Activated naive CD4-positive, alpha-beta T cell treated with anti-CD3 and anti-CD28 coated beads, Interleukin-2, amount 10 ng/mL, durations not matched to agents 7 days and 5 days (primary cell): ENCODE measurements around the gene HOXA5.

Experiments
- CTCF ChIA-PET: fragments of 350-600 bp; sonication (Branson Sonifier 250); formaldehyde crosslinking; loops from one replicate; lab custom pipeline; 2021; ENCODE audit warnings: antibody characterized with exemption; lab: Charles Lee
- DNase-seq: peaks from one replicate; pipeline ENCODE4 v3.0.0-alpha.2; 2020
- H3K27ac Mint-ChIP-seq: one replicate; pipeline ENCODE4 v1.8.0; 2021; ENCODE audit warnings: mild to moderate bottlenecking, moderate library complexity, mixed read lengths
- H3K27me3 Mint-ChIP-seq: one replicate; pipeline ENCODE4 v1.8.0; 2021; ENCODE audit warnings: mild to moderate bottlenecking, mixed read lengths
- H3K36me3 Mint-ChIP-seq: one replicate; pipeline ENCODE4 v1.8.0; 2021; ENCODE audit warnings: mixed read lengths
- H3K4me1 Mint-ChIP-seq: one replicate; pipeline ENCODE4 v1.8.0; 2021; ENCODE audit warnings: mixed read lengths
- H3K4me3 Mint-ChIP-seq: one replicate; pipeline ENCODE4 v1.8.0; 2021; ENCODE audit warnings: mild to moderate bottlenecking, moderate library complexity, mixed read lengths
- H3K9me3 Mint-ChIP-seq: one replicate; pipeline ENCODE4 v1.8.0; 2021; ENCODE audit warnings: mixed read lengths

HOXA5 gene

DNA sequence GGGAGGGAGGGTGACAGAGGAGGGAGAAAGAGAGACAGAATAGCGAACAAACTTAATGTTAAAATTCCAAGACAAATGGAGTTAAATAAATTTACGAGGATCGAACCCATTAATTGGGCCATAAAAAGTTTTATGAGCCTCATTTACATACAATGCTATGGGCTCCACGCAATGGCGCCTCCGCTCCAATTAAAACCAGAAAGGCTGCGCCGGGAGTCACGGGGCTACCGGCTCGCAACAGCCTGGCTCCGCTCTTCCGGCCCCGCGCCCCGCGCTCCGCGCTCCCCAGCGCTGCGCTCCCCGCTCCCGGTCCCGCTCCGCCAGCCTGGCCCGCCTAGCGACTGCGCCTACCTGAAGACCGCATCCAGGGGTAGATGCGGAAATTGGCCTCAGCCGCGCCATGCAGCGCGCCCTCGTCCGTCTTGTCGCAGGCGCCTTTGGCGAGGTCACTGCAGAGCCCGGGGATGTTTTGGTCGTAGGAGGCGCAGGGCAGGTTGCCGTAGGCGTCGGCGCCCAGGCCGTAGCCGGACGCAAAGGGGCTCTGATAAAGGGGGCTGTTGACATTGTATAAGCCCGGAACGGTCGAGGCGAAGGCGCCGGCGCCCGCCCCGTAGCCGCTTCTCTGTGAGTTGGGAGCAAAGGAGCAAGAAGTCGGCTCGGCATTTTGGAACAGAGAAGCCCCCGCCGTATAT, 12.5 kb upstream of the HOXA5 start:
- H3K27me3 Mint-ChIP-seq, result peaks cover 100% of the 10 kb centered on the region
- peak overlapping the region; percentile 33 for H3K4me3 Mint-ChIP-seq
- no peak for DNase-seq
- H3K9me3 Mint-ChIP-seq, result peaks cover 1% of the 10 kb centered on the region
- peaks cover 28% of the 10 kb centered on the region for H3K4me1 Mint-ChIP-seq
- peaks cover 6% of the 10 kb centered on the region for H3K36me3 Mint-ChIP-seq
- CTCF ChIA-PET, result no interaction called here
- H3K27ac Mint-ChIP-seq, result peak overlapping the region; percentile 70

DNA sequence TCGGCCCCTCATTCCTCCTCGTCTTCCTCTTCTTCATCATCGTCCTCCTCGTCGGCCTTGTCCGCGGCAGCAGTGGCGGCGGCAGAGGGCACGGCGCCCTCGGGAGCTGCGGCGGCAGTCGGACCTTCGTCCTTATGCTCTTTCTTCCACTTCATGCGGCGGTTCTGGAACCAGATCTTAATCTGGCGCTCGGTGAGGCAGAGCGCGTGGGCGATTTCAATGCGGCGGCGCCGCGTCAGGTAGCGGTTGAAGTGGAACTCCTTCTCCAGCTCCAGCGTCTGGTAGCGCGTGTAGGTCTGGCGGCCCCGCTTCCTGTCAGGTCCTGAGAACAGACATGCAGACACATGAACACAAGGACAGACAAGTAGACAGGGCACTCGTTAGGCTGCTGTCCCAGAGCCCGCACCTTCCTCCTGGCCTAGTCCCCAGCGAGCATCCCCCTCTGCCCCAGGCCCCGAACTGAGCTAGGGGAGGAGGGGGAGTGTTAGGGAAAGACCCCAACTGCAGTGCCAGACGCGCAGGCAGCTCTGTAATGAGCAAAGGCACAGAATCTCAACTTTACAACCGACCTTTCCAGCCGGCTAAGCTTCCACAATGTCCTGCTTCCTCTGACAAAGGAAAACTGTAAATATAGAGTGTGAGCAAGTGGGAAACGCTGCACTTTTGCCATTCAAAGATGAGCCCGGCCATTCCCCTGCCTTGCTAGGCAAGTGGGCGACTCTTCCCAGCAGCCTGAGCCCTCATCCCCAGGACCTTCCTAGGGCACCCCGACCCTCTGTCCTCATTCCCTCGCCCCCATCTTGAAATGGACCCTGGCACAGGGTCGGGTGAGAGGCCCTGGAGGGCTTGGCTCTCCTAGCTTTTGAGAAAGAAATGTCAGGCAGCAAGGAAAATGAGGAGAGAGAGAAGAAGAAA, 11.7 kb upstream of the HOXA5 start:
- CTCF ChIA-PET, result no interaction called here
- Mint-ChIP-seq H3K4me3 (peak overlapping the region; percentile 33), H3K36me3 (peaks cover 6% of the 10 kb centered on the region), H3K4me1 (peaks cover 26% of the 10 kb centered on the region), H3K9me3 (peaks cover 1% of the 10 kb centered on the region), H3K27me3 (peaks cover 100% of the 10 kb centered on the region), H3K27ac (peak overlapping the region; percentile 61)
- no peak for DNase-seq

- CTCF ChIA-PET, result no interaction called here
- DNase-seq, result no peak
- H3K27me3 Mint-ChIP-seq, result peaks cover 100% of the 10 kb centered on the region
- peaks cover 24% of the 10 kb centered on the region for H3K4me1 Mint-ChIP-seq
- no peak overlapping the region for H3K27ac Mint-ChIP-seq
- H3K4me3 Mint-ChIP-seq, result no peak overlapping the region
- H3K9me3 Mint-ChIP-seq, result peaks cover 1% of the 10 kb centered on the region
- H3K36me3 Mint-ChIP-seq, result peaks cover 6% of the 10 kb centered on the region
Observed at GRCh38 chr7:27154369-27154768, 10.9 kb upstream of the HOXA5 start.

DNA sequence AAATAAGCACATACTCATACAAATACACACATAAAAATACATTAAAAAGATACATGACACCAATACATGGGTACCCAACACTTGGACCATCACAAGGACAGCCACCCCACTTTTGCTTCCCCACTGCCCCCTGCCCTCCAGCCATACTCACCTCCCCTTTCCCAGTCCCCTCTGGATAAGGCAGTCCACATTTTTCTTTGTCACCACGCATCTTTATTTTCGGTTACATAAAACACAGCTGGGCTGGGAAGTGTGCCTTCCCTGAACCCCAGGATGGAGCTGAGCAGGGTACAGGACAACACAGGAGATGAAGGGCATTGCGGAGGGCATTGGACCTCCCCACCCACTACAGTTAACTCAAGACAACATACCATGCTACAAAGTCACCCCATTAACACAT, 10.0 kb upstream of the HOXA5 start:
- no peak for DNase-seq
- CTCF ChIA-PET, result no interaction called here
- Mint-ChIP-seq H3K4me1 (peaks cover 22% of the 10 kb centered on the region), H3K27me3 (peaks cover 100% of the 10 kb centered on the region), H3K27ac (peak overlapping the region; percentile 52), H3K4me3 (no peak overlapping the region), H3K36me3 (peaks cover 3% of the 10 kb centered on the region), H3K9me3 (peaks cover 1% of the 10 kb centered on the region)

GRCh38 chr7:27152816-27153442, 9.4 kb upstream of the HOXA5 start:
- Mint-ChIP-seq H3K9me3 (peaks cover 1% of the 10 kb centered on the region), H3K4me1 (peaks cover 27% of the 10 kb centered on the region), H3K36me3 (peaks cover 1% of the 10 kb centered on the region), H3K27ac (peak overlapping the region; percentile 52), H3K4me3 (no peak overlapping the region), H3K27me3 (peaks cover 100% of the 10 kb centered on the region)
- CTCF ChIA-PET, result interaction anchor here (1.0 kb wide), 1 partner anchor 56 kb away, joined by 4 read pairs; no protein-coding TSS in a partner anchor
- DNase-seq, result no peak

- peaks cover 27% of the 10 kb centered on the region for H3K4me1 Mint-ChIP-seq
- H3K4me3 Mint-ChIP-seq, result peak within 1 kb of the TSS; percentile 54
- peaks cover 1% of the 10 kb centered on the region for H3K36me3 Mint-ChIP-seq
- peak within 1 kb of the TSS; percentile 71 for H3K27ac Mint-ChIP-seq
- DNase-seq, result no peak
- CTCF ChIA-PET, result interaction anchor here (1.0 to 1.7 kb wide), 2 partner anchors 55 to 56 kb away, joined by 4 to 6 read pairs; partner anchors contain the start of gene HOXA1
- H3K9me3 Mint-ChIP-seq, result peaks cover 1% of the 10 kb centered on the region
- H3K27me3 Mint-ChIP-seq, result peaks cover 100% of the 10 kb centered on the region
Observed at GRCh38 chr7:27151931-27152815, 8.7 kb upstream of the HOXA5 start, which contains the start of gene HOXA3. HOXA3 (minus strand) TSS chr7:27152583; CDS start chr7:27110640, 41,943 bp downstream.

- Mint-ChIP-seq H3K4me3 (peak overlapping the region; percentile 54), H3K27ac (peak overlapping the region; percentile 71), H3K36me3 (peaks cover 1% of the 10 kb centered on the region), H3K27me3 (peaks cover 100% of the 10 kb centered on the region), H3K4me1 (peaks cover 27% of the 10 kb centered on the region), H3K9me3 (peaks cover 1% of the 10 kb centered on the region)
- CTCF ChIA-PET, result interaction anchor here (0.8 to 2.0 kb wide), 6 partner anchors 10 to 89 kb away, joined by 3 to 15 read pairs (median 4); partner anchors contain the start of gene HOXA1
- no peak for DNase-seq
Observed at GRCh38 chr7:27151341-27151930, 8.0 kb upstream of the HOXA5 start.

- CTCF ChIA-PET, result interaction anchor here (0.8 to 2.0 kb wide), 8 partner anchors 11 to 470 kb away, joined by 3 to 15 read pairs (median 4); partner anchors contain the start of gene HOXA1
- peaks cover 1% of the 10 kb centered on the region for H3K36me3 Mint-ChIP-seq
- DNase-seq, result peak; percentile 63
- H3K27ac Mint-ChIP-seq, result no peak overlapping the region
- H3K9me3 Mint-ChIP-seq, result peaks cover 1% of the 10 kb centered on the region
- H3K4me3 Mint-ChIP-seq, result peak overlapping the region; percentile 54
- peaks cover 100% of the 10 kb centered on the region for H3K27me3 Mint-ChIP-seq
- peaks cover 27% of the 10 kb centered on the region for H3K4me1 Mint-ChIP-seq
Observed at GRCh38 chr7:27150568-27151340, 7.3 kb upstream of the HOXA5 start.

DNA sequence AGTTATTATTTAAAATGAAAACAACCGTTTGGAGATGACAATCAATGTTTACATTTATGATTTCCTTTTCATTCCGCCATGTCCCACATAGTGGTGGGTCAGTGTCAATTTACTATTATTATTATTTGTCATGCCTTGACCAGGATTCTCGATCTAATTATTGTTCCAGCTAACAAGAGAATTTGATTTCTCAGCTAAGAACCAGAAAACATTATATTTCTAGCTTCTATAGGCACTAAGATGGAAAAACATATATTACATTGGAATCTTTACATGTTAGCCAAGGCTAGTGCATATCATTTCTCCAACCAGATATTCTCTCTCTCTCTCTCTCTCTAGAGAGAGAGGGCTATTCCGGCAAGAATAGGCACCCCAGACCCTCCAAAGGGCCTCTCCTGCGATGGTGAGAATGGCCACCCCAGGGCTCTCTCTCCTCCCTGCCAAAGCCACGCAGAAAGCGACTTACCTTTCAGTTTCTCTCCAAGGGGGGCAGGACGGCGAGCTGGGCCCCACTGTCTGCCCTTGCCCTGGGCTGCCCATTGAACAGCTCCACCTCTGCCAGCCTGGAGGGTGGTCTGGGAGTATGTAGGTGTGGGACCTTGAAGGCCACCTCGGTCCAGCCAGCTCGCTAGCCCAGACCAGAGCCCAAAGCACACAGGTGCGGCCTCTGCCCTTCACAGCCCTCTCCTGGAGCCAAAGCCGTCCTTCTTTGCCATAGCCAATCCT, 6.5 kb upstream of the HOXA5 start:
- no peaks in the 10 kb centered on the region for H3K9me3 Mint-ChIP-seq
- H3K27ac Mint-ChIP-seq, result no peak overlapping the region
- CTCF ChIA-PET, result interaction anchor here (0.9 to 2.0 kb wide), 13 partner anchors 12 to 469 kb away, joined by 3 to 15 read pairs (median 4); partner anchors contain the start of gene HOXA1
- H3K4me1 Mint-ChIP-seq, result peaks cover 23% of the 10 kb centered on the region
- peak overlapping the region; percentile 23 for H3K4me3 Mint-ChIP-seq
- H3K27me3 Mint-ChIP-seq, result peaks cover 100% of the 10 kb centered on the region
- no peak for DNase-seq
- H3K36me3 Mint-ChIP-seq, result peaks cover 1% of the 10 kb centered on the region

- no peak for DNase-seq
- Mint-ChIP-seq H3K36me3 (no peaks in the 10 kb centered on the region), H3K27ac (no peak overlapping the region), H3K9me3 (no peaks in the 10 kb centered on the region), H3K27me3 (peaks cover 98% of the 10 kb centered on the region), H3K4me3 (no peak overlapping the region), H3K4me1 (peaks cover 20% of the 10 kb centered on the region)
- CTCF ChIA-PET, result interaction anchor here (0.6 to 2.1 kb wide), 11 partner anchors 12 to 462 kb away, joined by 3 to 8 read pairs (median 4); no protein-coding TSS in a partner anchor
Observed at GRCh38 chr7:27148756-27149641, 5.5 kb upstream of the HOXA5 start.
